SH-SY5Y (cell line): Measurements from ENCODE around the gene HINT3.

ENCODE experiments used
- GATA2 ChIP-seq: IDR thresholded peaks from 2 replicates; pipeline ENCODE4 v1.6.1; 2011; ENCODE audit warnings: mild to moderate bottlenecking, low read depth, low read length
- GATA3 ChIP-seq: IDR thresholded peaks from 2 replicates; pipeline ENCODE4 v1.6.1; 2011; ENCODE audit warnings: low read depth, mild to moderate bottlenecking, low read length, moderate library complexity

GRCh38 chr6:125913864-125914351 is 42.7 kb upstream of the HINT3 start:
- TF ChIP-seq GATA3, result no peak
- no peak for TF ChIP-seq GATA2
